Measurements from ENCODE around the gene MT1HL1.

The MT1HL1 gene

DNA sequence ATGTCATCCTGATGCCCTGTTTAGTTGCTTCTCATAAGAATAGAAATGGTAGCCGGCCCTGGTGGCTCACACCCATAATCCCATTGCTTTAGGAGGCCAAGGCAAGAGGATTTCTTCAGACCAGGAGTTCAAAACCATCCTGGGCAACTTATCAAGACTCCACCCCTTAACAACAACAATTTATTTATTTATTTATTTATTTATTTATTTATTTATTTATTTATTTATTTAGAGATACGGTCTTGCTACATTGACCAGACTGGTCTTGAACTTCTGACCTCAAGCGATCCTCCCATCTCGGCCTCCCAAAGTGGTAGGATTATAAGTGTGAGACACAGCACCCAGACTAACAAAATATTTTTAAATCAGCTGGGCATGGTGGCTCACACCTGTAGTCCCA lies 4.0 kb downstream of the MT1HL1 start:
- TF ChIP-seq, protein P1, sequence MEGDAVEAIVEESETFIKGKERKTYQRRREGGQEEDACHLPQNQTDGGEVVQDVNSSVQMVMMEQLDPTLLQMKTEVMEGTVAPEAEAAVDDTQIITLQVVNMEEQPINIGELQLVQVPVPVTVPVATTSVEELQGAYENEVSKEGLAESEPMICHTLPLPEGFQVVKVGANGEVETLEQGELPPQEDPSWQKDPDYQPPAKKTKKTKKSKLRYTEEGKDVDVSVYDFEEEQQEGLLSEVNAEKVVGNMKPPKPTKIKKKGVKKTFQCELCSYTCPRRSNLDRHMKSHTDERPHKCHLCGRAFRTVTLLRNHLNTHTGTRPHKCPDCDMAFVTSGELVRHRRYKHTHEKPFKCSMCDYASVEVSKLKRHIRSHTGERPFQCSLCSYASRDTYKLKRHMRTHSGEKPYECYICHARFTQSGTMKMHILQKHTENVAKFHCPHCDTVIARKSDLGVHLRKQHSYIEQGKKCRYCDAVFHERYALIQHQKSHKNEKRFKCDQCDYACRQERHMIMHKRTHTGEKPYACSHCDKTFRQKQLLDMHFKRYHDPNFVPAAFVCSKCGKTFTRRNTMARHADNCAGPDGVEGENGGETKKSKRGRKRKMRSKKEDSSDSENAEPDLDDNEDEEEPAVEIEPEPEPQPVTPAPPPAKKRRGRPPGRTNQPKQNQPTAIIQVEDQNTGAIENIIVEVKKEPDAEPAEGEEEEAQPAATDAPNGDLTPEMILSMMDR (IDR thresholded peaks at IDR 0.05; ENCODE audit: low read depth, low read length, missing control alignments), result no peak
- no peak overlapping the region for H3K4me3 ChIP-seq (ENCODE audit: low read depth, low read length)
- in situ Hi-C loops (cut with HindIII; ENCODE audit: low sequenced_read_pairs), result no loop called here
- no peak for DNase-seq (ENCODE audit: low read depth)

DNA sequence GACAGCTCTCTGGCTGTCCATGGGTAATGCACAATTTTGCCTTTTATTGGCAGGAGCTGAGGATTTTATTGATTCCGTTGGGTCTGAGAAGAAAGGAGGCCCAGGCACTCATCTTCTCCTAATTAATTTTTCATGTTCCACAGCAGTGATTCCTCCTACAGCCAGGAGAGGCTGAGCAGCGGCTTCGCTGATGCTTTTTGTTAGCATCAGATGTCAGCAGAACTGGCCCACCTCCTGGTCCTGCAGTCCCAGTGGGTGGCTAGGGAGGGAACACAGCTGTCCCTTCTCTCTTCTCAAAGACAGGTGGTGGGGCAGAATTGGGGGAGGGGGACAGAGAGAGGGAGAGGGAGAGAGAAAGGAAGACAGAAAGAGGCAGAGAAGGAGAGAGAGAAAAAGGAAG lies 5.7 kb downstream of the MT1HL1 start:
- no peak overlapping the region for H3K4me3 ChIP-seq (ENCODE audit: low read depth, low read length)
- DNase-seq (ENCODE audit: low read depth), result no peak
- TF ChIP-seq, protein P1 (IDR thresholded peaks at IDR 0.05; ENCODE audit: low read depth, low read length, missing control alignments), result no peak
- in situ Hi-C loops (cut with HindIII; ENCODE audit: low sequenced_read_pairs), result no loop called here

DNA sequence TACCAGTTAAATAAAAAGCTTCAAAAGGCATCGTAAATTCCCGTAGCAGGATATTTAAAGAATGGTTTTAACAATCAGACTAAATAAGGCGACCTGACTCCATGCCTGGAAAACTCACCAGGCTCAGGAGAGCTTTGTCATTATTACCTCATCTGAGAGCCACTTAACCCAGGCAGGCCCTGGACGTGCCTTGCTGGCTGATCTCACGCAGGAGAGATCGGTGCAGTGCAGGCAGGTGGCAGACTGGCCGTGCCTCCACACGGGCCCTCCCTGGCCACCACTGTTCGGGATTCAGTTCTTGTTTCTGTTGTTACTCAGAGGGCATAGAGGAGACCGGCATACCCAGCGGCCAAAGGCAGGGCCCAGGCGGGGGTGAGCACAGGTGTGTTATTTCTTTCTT lies 6.4 kb downstream of the MT1HL1 start:
- DNase-seq (ENCODE audit: low read depth), result no peak
- in situ Hi-C loops (cut with HindIII; ENCODE audit: low sequenced_read_pairs), result no loop called here
- TF ChIP-seq, protein P1 (IDR thresholded peaks at IDR 0.05; ENCODE audit: low read depth, low read length, missing control alignments), result no peak
- no peak overlapping the region for H3K4me3 ChIP-seq (ENCODE audit: low read depth, low read length)

DNA sequence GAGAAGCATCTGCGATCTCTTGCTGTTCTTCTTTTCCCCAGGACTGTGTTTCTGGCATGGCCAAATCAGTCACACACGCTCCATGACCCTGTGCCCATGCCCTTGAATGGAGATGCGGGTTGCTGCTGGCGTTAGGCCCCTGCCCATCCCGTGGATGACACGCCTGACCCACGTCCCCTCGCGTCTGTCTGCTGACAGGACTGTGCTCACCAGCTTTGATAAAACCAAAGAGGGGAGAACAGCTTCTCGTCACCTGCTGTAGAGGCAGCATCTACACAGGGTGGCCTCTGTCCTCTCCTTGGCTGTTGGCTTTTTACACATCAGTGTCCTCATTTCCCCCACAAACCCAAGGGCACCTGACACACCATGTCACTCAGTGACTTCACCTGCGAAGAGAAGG lies 6.9 kb downstream of the MT1HL1 start:
- no peak overlapping the region for H3K4me3 ChIP-seq (ENCODE audit: low read depth, low read length)
- in situ Hi-C loops (cut with HindIII; ENCODE audit: low sequenced_read_pairs), result no loop called here
- no peak for DNase-seq (ENCODE audit: low read depth)
- TF ChIP-seq, protein P1 (IDR thresholded peaks at IDR 0.05; ENCODE audit: low read depth, low read length, missing control alignments), result no peak

DNA sequence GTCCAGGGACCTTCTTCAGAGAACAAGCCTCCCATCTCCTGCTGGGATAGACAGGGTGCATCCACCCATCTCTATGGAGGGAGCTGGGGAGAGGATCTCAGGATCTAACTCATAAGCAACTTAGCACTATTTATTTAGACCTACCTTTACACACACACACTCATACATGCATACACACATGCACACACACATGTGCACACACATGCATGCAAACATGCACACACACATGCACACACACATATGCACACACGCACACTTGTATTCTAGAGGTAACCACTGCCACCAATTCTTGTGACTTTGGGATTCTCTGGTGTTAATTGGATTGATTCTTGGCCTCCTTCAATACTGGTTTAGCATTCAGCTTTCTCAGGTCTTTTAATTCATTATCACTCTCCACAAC lies 9.8 kb downstream of the MT1HL1 start:
- TF ChIP-seq, protein P1 (IDR thresholded peaks at IDR 0.05; ENCODE audit: low read depth, low read length, missing control alignments), result no peak
- in situ Hi-C loops (cut with HindIII; ENCODE audit: low sequenced_read_pairs), result no loop called here
- DNase-seq (ENCODE audit: low read depth), result no peak
- no peak overlapping the region for H3K4me3 ChIP-seq (ENCODE audit: low read depth, low read length)

DNA sequence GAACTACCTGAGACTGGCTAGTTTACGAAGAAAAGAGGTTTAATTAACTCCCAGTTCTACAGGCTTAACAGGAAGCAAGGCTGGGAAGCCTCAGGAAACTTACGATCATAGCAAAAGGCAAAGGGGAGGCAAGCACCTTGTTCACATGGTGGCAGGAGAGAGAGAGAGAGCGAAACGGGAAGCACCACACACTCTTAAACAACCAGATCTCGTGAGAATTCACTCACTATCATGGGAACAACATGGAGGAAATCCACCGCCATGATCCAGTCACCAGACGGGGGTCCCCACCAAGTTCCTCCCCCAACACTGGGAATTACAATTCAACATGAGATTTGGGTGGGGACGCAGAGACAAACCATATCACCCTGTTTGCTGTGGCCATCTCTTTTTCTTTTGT lies 11.8 kb downstream of the MT1HL1 start:
- TF ChIP-seq, protein P1 (IDR thresholded peaks at IDR 0.05; ENCODE audit: low read depth, low read length, missing control alignments), result no peak
- in situ Hi-C loops (cut with HindIII; ENCODE audit: low sequenced_read_pairs), result no loop called here
- DNase-seq (ENCODE audit: low read depth), result no peak
- H3K4me3 ChIP-seq (ENCODE audit: low read depth, low read length), result no peak overlapping the region

DNA sequence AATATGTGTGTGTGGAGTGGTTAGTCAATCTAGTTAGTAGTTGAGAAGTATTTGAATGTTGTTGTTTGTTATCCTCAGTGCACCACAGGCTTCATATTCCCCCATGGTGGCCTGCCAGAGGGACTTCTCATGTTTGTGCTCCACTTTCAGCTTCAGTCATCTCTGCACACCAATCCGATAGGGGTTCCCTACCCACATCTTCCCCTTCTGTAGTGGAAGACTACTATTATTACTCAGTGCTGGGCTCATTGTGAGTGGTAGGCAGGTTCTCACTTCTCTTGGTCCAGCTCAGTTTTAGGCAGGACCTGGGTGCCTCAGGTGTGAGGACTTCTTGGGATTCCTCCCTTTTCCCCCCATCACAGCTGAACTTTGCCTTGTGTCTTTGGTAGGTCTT lies 14.2 kb downstream of the MT1HL1 start:
- no peak overlapping the region for H3K4me3 ChIP-seq (ENCODE audit: low read depth, low read length)
- in situ Hi-C loops (cut with HindIII; ENCODE audit: low sequenced_read_pairs), result no loop called here
- DNase-seq (ENCODE audit: low read depth), result no peak
- TF ChIP-seq, protein P1 (IDR thresholded peaks at IDR 0.05; ENCODE audit: low read depth, low read length, missing control alignments), result no peak
